NCI-H1417 treated with DMSO at 0.1 percent for 48 hours (cell line): ENCODE measurements around the gene ARHGDIG.
"Not testable (repeated sequence)": the region's sequence is repeated elsewhere in the genome, so short reads cannot be mapped to it uniquely, and the experiment has no call there.

Experiments
- DNase-seq: peaks from one replicate; lab custom pipeline; 2025; lab: John Stamatoyannopoulos, UW

Gene ARHGDIG

DNA sequence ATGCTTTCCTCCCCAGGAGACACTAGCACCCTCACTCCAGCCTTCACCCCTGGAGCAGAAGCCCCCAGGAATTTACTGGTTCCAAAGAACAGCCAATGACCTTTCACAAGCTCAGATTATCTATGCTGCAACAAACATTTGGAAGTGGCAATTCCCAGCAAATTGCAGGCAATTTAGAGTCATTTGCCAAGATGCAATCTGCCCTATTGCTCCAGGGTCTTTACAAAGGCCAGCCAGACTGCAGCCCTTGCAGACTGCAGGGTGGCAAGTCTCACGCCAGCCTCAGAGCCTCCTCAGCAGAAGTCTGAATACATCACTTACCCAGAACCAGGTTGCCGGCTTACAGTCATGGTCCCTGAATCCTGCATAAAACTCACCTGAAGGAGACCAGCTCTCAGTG is 50.4 kb downstream of the ARHGDIG start:
- DNase-seq: no peak

- not testable (repeated sequence) for DNase-seq
These were observed 50.9 kb downstream of the ARHGDIG start for GRCh38 chr16:331181-331814.
